NOMO-1 (cell line): ENCODE measurements around the gene HELZ.
"Not testable (repeated sequence)": the region's sequence is repeated elsewhere in the genome, so short reads cannot be mapped to it uniquely, and the experiment has no call there.

Experiments
- DNase-seq, 2 experiments: peaks; one replicate each; lab custom pipeline; 2025; ENCODE audit not compliant: unreplicated experiment in 2 of 2; lab: John Stamatoyannopoulos, UW

HELZ gene

GRCh38 chr17:67124450-67125148 is 120.4 kb downstream of the HELZ start:
- DNase-seq = no peak

GRCh38 chr17:67123699-67124098 is 121.3 kb downstream of the HELZ start:
- no peak for DNase-seq

GRCh38 chr17:67121316-67121891 is 123.6 kb downstream of the HELZ start:
- no peak for DNase-seq

GRCh38 chr17:67119102-67119501 is 125.9 kb downstream of the HELZ start:
- DNase-seq = no peak

GRCh38 chr17:67116045-67116575 is 128.9 kb downstream of the HELZ start:
- no peak for DNase-seq

GRCh38 chr17:67115401-67115800 is 129.6 kb downstream of the HELZ start:
- no peak for DNase-seq

- no peak for DNase-seq
Measured at GRCh38 chr17:67113486-67113885, 131.5 kb downstream of the HELZ start.

GRCh38 chr17:67111808-67112207 is 133.2 kb downstream of the HELZ start:
- DNase-seq = no peak

GRCh38 chr17:67111327-67111726 is 133.7 kb downstream of the HELZ start:
- DNase-seq = no peak

GRCh38 chr17:67110619-67111018 is 134.4 kb downstream of the HELZ start:
- DNase-seq = no peak

- no peak for DNase-seq
Measured at GRCh38 chr17:67109111-67109510, 135.9 kb downstream of the HELZ start.

GRCh38 chr17:67107811-67108775 is 136.9 kb downstream of the HELZ start:
- DNase-seq = no peak

- DNase-seq = no peak
Measured at GRCh38 chr17:67107171-67107570, 137.8 kb downstream of the HELZ start.

GRCh38 chr17:67105213-67105612 is 139.8 kb downstream of the HELZ start:
- peak in 1 of 2 experiments; percentile 63 for DNase-seq

- not testable (repeated sequence) for DNase-seq
Measured at GRCh38 chr17:67104641-67105040, 140.4 kb downstream of the HELZ start.

- no peak for DNase-seq
Measured at GRCh38 chr17:67098006-67098405, 147.0 kb downstream of the HELZ start.

- DNase-seq = no peak
Measured at GRCh38 chr17:67096609-67097008, 148.4 kb downstream of the HELZ start.

GRCh38 chr17:67095803-67096202 is 149.2 kb downstream of the HELZ start:
- no peak for DNase-seq

GRCh38 chr17:67095291-67095690 is 149.7 kb downstream of the HELZ start:
- peak in 1 of 2 experiments; percentile 37 for DNase-seq

GRCh38 chr17:67093348-67093747 is 151.6 kb downstream of the HELZ start:
- DNase-seq = no peak

- not testable (repeated sequence) for DNase-seq
Measured at GRCh38 chr17:67092710-67093109, 152.3 kb downstream of the HELZ start.
